HepG2 (cell line): Measurements from ENCODE around the gene XRCC1. TPM values are rescaled to one million over a fixed set of nuclear protein-coding genes. Genes with fewer than 3 reads are reported as not detected.

Experiments used
- ARNT2 ChIP-seq: sonication (generic); formaldehyde crosslinking; IDR thresholded peaks from 2 replicates; pipeline ENCODE4 v1.8.0; 2022; ENCODE audit warnings: mild to moderate bottlenecking, low read depth, missing genetic modification reagents, moderate library complexity
- ATF7 ChIP-seq, 2 experiments: fragments of 450-650 bp in 1 of 2; sonication (generic) in 1 of 2; formaldehyde crosslinking in 1 of 2; IDR thresholded peaks; 2 replicates each; pipeline versions ENCODE4 v1.4.0 to v1.6.1; 2016 to 2020; ENCODE audit warnings: antibody characterized with exemption in 1 of 2, mild to moderate bottlenecking in 1 of 2, missing genetic modification reagents in 1 of 2
- DMAP1 ChIP-seq: IDR thresholded peaks from 2 replicates; pipeline ENCODE4 v1.6.1; 2016
- MYC ChIP-seq: sonication (generic); formaldehyde crosslinking; IDR thresholded peaks from 2 replicates; pipeline ENCODE4 v1.9.0; 2021; ENCODE audit warnings: missing genetic modification reagents, borderline replicate concordance
- NR2C2 ChIP-seq: sonication (generic); formaldehyde crosslinking; IDR thresholded peaks from 2 replicates; pipeline ENCODE4 v1.4.0; 2020; ENCODE audit warnings: missing genetic modification reagents, mild to moderate bottlenecking, moderate library complexity, borderline replicate concordance
- SPEN ChIP-seq: sonication (generic); formaldehyde crosslinking; IDR thresholded peaks from 2 replicates; pipeline ENCODE4 v1.5.1; 2020; ENCODE audit warnings: low read depth, mild to moderate bottlenecking, missing genetic modification reagents
- ZFY ChIP-seq: sonication (generic); formaldehyde crosslinking; IDR thresholded peaks from 2 replicates; pipeline ENCODE4 v1.4.0; 2020; ENCODE audit warnings: missing genetic modification reagents
- ZNF543 ChIP-seq: sonication (generic); formaldehyde crosslinking; IDR thresholded peaks from 2 replicates; pipeline ENCODE4 v1.4.0; 2020; ENCODE audit warnings: mild to moderate bottlenecking, missing genetic modification reagents
- ZNF563 ChIP-seq: sonication (generic); formaldehyde crosslinking; IDR thresholded peaks from 2 replicates; pipeline ENCODE4 v1.8.0; 2022; ENCODE audit warnings: mild to moderate bottlenecking, moderate library complexity, missing genetic modification reagents
- ZNF670 ChIP-seq: sonication (generic); formaldehyde crosslinking; IDR thresholded peaks from 2 replicates; pipeline ENCODE4 v1.8.0; 2022; ENCODE audit warnings: mild to moderate bottlenecking, missing genetic modification reagents, borderline replicate concordance
- ZNF766 ChIP-seq: sonication (generic); formaldehyde crosslinking; IDR thresholded peaks from 2 replicates; pipeline ENCODE4 v1.5.0; 2020; ENCODE audit warnings: missing genetic modification reagents, borderline replicate concordance
- ZNF782 ChIP-seq: sonication (generic); formaldehyde crosslinking; IDR thresholded peaks from 2 replicates; pipeline ENCODE4 v1.4.0; 2020; ENCODE audit warnings: missing genetic modification reagents, mild to moderate bottlenecking, borderline replicate concordance
- polyA plus RNA-seq, 8 experiments: library from polyadenylated mRNA; depleted of rRNA in 3 of 8; stranded (reverse) in 7 of 8; unstranded in 1 of 8; fragments of >200 nt; fragmentation: Illumina TruSeq in 4 of 8; extraction: Trizol in 4 of 8; gene quantifications; 2 replicates each; pipeline versions ENCODE4 v1.2.1 to v1.2.3, GENCODE V29; 2011 to 2016; ENCODE audit warnings: low read depth in 4 of 8, missing spikeins in 1 of 8, mixed read lengths in 1 of 8; ENCODE audit not compliant: insufficient read depth in 1 of 8
- total RNA-seq, 5 experiments: library from RNA; depleted of rRNA; stranded (reverse); fragments of >200 nt; fragmentation: Illumina TruSeq; extraction: Trizol; gene quantifications; 2 replicates each; pipeline ENCODE4 v1.2.3, GENCODE V29; 2016; ENCODE audit warnings: low read depth in 1 of 5
- TF ChIP-seq, protein P1 (sequence below): sonication (generic); formaldehyde crosslinking; IDR thresholded peaks from 2 replicates; pipeline ENCODE4 v1.4.0; 2020; ENCODE audit warnings: missing genetic modification reagents, borderline replicate concordance
- TF ChIP-seq, protein P2 (sequence below): sonication (generic); formaldehyde crosslinking; IDR thresholded peaks from 2 replicates; pipeline ENCODE4 v1.4.0; 2020; ENCODE audit warnings: missing genetic modification reagents, mild to moderate bottlenecking, borderline replicate concordance
- TF ChIP-seq, protein P3 (sequence below): sonication (generic); formaldehyde crosslinking; IDR thresholded peaks from 2 replicates; pipeline ENCODE4 v1.8.1; 2023; ENCODE audit warnings: missing genetic modification reagents, mild to moderate bottlenecking, borderline replicate concordance
- TF ChIP-seq, protein P4 (sequence below): sonication (generic); IDR thresholded peaks from 2 replicates; pipeline ENCODE4 v1.6.1; 2016; ENCODE audit warnings: low read depth, borderline replicate concordance
- TF ChIP-seq, protein P5 (sequence below), 2 experiments: sonication (generic) in 1 of 2; formaldehyde crosslinking in 1 of 2; IDR thresholded peaks; 2 replicates each; pipeline versions ENCODE4 v1.4.0 to v1.6.1; 2018 to 2020; ENCODE audit warnings: missing genetic modification reagents in 2 of 2, borderline replicate concordance in 1 of 2, low read depth in 1 of 2, mild to moderate bottlenecking in 1 of 2, missing biosample characterization in 1 of 2
- TF ChIP-seq, protein P6 (sequence below): IDR thresholded peaks from 2 replicates; pipeline ENCODE4 v1.6.1; 2012; ENCODE audit warnings: inconsistent platforms

The XRCC1 gene
- total and polyA plus RNA-seq, 2 of the 13 experiments (the other 11 are each of a cell fraction or from before 2014, with no cell fraction given), result 24.7 to 26.3 TPM

DNA sequence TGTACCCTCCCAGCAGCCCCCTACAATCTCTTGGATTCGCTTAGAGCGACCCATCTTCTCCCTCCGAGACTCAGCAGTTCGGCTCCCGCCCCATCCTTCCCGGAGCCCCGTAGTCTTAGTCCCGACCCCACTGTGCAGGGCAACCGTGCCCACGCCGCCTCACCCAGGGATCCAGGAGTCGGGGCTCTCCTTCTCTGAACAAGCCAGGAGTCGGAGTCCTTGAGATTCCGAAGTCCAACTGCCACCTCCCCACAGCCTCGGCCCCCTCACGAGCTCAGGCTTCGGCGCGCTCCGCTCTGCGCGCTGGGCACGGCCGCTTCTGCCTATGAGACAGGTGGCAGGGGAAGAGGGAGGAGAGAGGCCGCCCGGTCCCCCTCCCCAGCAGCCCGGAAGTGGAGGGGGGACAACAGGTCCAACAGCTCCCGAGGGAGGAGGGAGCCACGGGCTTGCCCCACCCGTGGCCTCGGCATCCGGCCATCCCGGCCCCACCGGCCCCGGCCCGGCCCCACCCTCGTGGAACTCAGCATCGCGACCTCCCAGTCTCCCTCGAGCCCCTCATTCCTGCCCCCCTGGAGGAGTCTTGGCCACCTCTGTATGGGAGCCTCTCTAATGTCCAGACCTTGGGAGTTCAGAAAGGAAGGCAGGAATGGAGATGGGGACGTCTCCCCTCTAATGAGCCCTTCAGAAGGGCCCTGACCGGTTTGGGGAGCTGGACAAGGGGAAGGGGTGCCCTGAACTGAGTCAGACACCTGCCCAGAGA, 70.7 kb downstream of the XRCC1 start, which contains the start of gene PHLDB3 (continued):
- TF ChIP-seq, protein P1, sequence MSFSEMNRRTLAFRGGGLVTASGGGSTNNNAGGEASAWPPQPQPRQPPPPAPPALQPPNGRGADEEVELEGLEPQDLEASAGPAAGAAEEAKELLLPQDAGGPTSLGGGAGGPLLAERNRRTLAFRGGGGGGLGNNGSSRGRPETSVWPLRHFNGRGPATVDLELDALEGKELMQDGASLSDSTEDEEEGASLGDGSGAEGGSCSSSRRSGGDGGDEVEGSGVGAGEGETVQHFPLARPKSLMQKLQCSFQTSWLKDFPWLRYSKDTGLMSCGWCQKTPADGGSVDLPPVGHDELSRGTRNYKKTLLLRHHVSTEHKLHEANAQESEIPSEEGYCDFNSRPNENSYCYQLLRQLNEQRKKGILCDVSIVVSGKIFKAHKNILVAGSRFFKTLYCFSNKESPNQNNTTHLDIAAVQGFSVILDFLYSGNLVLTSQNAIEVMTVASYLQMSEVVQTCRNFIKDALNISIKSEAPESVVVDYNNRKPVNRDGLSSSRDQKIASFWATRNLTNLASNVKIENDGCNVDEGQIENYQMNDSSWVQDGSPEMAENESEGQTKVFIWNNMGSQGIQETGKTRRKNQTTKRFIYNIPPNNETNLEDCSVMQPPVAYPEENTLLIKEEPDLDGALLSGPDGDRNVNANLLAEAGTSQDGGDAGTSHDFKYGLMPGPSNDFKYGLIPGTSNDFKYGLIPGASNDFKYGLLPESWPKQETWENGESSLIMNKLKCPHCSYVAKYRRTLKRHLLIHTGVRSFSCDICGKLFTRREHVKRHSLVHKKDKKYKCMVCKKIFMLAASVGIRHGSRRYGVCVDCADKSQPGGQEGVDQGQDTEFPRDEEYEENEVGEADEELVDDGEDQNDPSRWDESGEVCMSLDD (CRISPR knock-in tag), result 0 out of 2 replicates have a peak, but pooled peaks have one; percentile 8
- TF ChIP-seq ZNF670 (0 out of 2 replicates have a peak, but pooled peaks have one; percentile 19), NR2C2 (CRISPR knock-in tag) (peak; percentile 69), ZNF766 (CRISPR knock-in tag) (no peak), ATF7 (IDR thresholded peaks at IDR 0.05) (no peak), ATF7 (CRISPR knock-in tag; IDR thresholded peaks at IDR 0.05) (no peak), ZNF563 (0 out of 2 replicates have a peak, but pooled peaks have one; percentile 14), DMAP1 (CRISPR knock-in tag) (peak; percentile 35; the same call in 1 of the 2 replicates), SPEN (CRISPR knock-in tag) (peak; percentile 16; the same call in 1 of the 2 replicates), ZNF543 (CRISPR knock-in tag) (peak; percentile 67; the same call in 1 of the 2 replicates), MYC (peak; percentile 57), ZFY (CRISPR knock-in tag) (no peak; the same call in 1 of the 2 replicates), ARNT2 (CRISPR knock-in tag) (peak; percentile 52), ZNF782 (CRISPR knock-in tag) (0 out of 2 replicates have a peak, but pooled peaks have one; percentile 0)
- TF ChIP-seq, protein P2, sequence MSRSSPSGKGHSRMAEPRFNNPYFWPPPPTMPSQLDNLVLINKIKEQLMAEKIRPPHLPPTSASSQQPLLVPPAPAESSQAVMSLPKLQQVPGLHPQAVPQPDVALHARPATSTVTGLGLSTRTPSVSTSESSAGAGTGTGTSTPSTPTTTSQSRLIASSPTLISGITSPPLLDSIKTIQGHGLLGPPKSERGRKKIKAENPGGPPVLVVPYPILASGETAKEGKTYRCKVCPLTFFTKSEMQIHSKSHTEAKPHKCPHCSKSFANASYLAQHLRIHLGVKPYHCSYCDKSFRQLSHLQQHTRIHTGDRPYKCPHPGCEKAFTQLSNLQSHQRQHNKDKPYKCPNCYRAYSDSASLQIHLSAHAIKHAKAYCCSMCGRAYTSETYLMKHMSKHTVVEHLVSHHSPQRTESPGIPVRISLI (CRISPR knock-in tag), result 0 out of 2 replicates have a peak, but pooled peaks have one; percentile 13
- TF ChIP-seq, protein P3, sequence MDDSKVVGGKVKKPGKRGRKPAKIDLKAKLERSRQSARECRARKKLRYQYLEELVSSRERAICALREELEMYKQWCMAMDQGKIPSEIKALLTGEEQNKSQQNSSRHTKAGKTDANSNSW (CRISPR knock-in tag), result no peak
- TF ChIP-seq, protein P4, sequence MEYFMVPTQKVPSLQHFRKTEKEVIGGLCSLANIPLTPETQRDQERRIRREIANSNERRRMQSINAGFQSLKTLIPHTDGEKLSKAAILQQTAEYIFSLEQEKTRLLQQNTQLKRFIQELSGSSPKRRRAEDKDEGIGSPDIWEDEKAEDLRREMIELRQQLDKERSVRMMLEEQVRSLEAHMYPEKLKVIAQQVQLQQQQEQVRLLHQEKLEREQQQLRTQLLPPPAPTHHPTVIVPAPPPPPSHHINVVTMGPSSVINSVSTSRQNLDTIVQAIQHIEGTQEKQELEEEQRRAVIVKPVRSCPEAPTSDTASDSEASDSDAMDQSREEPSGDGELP, result peak; percentile 34; the same call in 1 of the 2 replicates
- TF ChIP-seq, protein P5, sequence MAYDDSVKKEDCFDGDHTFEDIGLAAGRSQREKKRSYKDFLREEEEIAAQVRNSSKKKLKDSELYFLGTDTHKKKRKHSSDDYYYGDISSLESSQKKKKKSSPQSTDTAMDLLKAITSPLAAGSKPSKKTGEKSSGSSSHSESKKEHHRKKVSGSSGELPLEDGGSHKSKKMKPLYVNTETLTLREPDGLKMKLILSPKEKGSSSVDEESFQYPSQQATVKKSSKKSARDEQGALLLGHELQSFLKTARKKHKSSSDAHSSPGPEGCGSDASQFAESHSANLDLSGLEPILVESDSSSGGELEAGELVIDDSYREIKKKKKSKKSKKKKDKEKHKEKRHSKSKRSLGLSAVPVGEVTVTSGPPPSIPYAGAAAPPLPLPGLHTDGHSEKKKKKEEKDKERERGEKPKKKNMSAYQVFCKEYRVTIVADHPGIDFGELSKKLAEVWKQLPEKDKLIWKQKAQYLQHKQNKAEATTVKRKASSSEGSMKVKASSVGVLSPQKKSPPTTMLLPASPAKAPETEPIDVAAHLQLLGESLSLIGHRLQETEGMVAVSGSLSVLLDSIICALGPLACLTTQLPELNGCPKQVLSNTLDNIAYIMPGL (CRISPR knock-in tag; IDR thresholded peaks at IDR 0.05; ENCODE audit: borderline replicate concordance in 1 of 2, low read depth in 1 of 2), result peak in 1 of 2 experiments; percentile 63; a peak in 2 of 4 replicates
- TF ChIP-seq, protein P6, sequence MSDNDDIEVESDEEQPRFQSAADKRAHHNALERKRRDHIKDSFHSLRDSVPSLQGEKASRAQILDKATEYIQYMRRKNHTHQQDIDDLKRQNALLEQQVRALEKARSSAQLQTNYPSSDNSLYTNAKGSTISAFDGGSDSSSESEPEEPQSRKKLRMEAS, result peak; percentile 8; the same call in 1 of the 2 replicates
